Erythroblast (primary cell): ENCODE measurements around the gene RGS4.

ENCODE experiments used
- GATA1 ChIP-seq: IDR thresholded peaks from 2 replicates; pipeline ENCODE4 v1.6.1; 2011; ENCODE audit warnings: low read depth, mild to moderate bottlenecking, control low read depth, low read length, moderate library complexity
- POLR2A ChIP-seq: IDR thresholded peaks from 2 replicates; pipeline ENCODE4 v1.6.1; 2011; ENCODE audit warnings: mild to moderate bottlenecking, low read length

DNA sequence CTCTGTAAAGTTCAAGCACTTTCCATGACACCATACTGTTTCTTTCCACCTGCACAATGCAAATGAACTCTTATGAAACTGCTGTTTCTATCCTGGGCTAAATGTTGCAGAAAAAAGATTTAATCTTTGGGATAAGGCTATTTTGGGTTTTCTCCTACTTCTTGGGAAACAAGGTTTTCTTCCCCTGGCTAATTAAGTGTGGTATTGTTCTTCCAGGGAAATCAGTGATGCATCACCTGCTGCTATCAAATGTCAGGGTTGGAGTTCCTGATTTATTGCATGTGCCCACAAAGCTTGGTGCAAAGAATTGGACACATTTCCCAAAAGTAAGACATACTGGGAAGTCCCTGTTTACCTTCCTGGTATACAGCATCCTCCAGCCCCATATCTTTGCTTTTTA, 6.0 kb upstream of the RGS4 start:
- TF ChIP-seq POLR2A (no peak), GATA1 (no peak)
